Measurements from ENCODE around the gene NATD1. TPM values are rescaled to one million over a fixed set of nuclear protein-coding genes. Genes with fewer than 3 reads are reported as not detected.

The NATD1 gene
- total RNA-seq, 1 experiment from 2014 or later, result 3.1 TPM

DNA sequence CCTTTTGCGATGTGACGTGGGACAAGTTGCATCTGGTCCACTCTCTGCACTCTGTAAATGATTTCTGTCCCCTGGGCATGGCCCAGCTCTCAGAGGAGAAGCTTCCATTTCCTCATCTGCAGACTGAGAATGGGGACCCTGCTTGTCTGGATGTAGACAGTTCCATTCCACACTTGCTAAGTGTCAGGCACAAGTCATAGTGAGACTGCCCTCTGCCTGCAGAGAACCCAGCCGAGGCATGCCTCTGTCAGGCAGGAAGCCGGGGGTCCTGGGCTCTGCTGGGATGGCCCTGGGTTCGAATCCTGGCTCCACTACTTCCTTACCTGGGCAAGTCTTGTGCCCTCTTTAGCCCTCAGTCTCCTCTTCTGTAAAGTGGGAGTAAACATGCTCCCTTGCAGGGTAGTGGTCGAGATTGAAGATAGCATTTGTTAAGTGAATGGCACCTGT lies 35.4 kb upstream of the NATD1 start:
- Histone ChIP-seq H3K4me2 (ENCODE audit: low read length) (peak overlapping the region; percentile 99), H4K20me1 (ENCODE audit: insufficient read depth) (no peaks in the 10 kb centered on the region), H3K27ac (ENCODE audit: low read depth, low read length) (peak overlapping the region; percentile 99), H3K27me3 (ENCODE audit: insufficient read depth, low read length) (no peaks in the 10 kb centered on the region), H3K4me3 (replicated peaks in 1 of 2; ENCODE audit: low read depth in 1 of 2, low read length in 2 of 2) (peak overlapping the region; percentile 34 to 99), H3K4me1 (ENCODE audit: control insufficient read depth in 1 of 2, insufficient read depth in 2 of 2, low read length in 2 of 2) (peaks cover 44 to 56% of the 10 kb centered on the region in 2 experiments), H3K9me3 (ENCODE audit: control insufficient read depth in 1 of 2, insufficient read depth in 1 of 2, low read depth in 1 of 2, low read length in 2 of 2) (no peaks in the 10 kb centered on the region), H3K36me3 (ENCODE audit: control insufficient read depth in 1 of 2, insufficient read depth in 2 of 2, low read length in 2 of 2) (peaks cover 5 to 21% of the 10 kb centered on the region in 2 experiments; a peak in 3 of 4 replicates), H3K9ac (ENCODE audit: low read length) (peak overlapping the region; percentile 96), H2AFZ (ENCODE audit: low read depth, low read length, poor library complexity, severe bottlenecking) (no peak overlapping the region), H3K79me2 (ENCODE audit: insufficient read depth, low read length) (peaks cover 91% of the 10 kb centered on the region), H3K9me2 (ENCODE audit: insufficient read depth) (no peaks in the 10 kb centered on the region)
- ChIA-PET CTCF (interaction anchor here (1.1 to 1.3 kb wide), 2 partner anchors 9 to 224 kb away, joined by 3 to 4 read pairs; no protein-coding TSS in a partner anchor), POLR2A (interaction anchor here (2.6 kb wide), 1 partner anchor 12 kb away, joined by 15 read pairs; no protein-coding TSS in a partner anchor), RAD21 (ENCODE audit: low non-redundant PET in 1 of 2, low total read pairs in 2 of 2, uncharacterized antibody in 2 of 2, unreplicated experiment in 2 of 2) (no interaction called here)
- intact Hi-C loops (cut with micrococcal nuclease), result loop anchor here (10.0 kb wide), 1 partner anchor 166 kb away; no protein-coding TSS in a partner anchor
- TF ChIP-seq JUND (IDR thresholded peaks at IDR 0.05) (no peak), TCF7L2 (IDR thresholded peaks at IDR 0.05; ENCODE audit: borderline replicate concordance, extremely low read depth, insufficient read depth, insufficient read length) (no peak), ELF1 (IDR thresholded peaks at IDR 0.05; ENCODE audit: borderline replicate concordance, low read depth) (no peak), SRF (IDR thresholded peaks at IDR 0.05; ENCODE audit: low read depth) (no peak), SIN3A (IDR thresholded peaks at IDR 0.05; ENCODE audit: low read depth) (no peak), CEBPB (IDR thresholded peaks at IDR 0.05; ENCODE audit: low read depth) (no peak), CBX3 (IDR thresholded peaks at IDR 0.05; ENCODE audit: low read depth) (no peak), RAD21 (IDR thresholded peaks at IDR 0.05; ENCODE audit: low read depth) (no peak), FOSL1 (IDR thresholded peaks at IDR 0.05; ENCODE audit: low read depth) (no peak), EZH2phosphoT487 (IDR thresholded peaks at IDR 0.05; ENCODE audit: borderline replicate concordance) (no peak), ZFX (IDR thresholded peaks at IDR 0.05) (no peak), YY1 (IDR thresholded peaks at IDR 0.05; ENCODE audit: extremely low read depth, insufficient replicate concordance, low read depth, low read length) (no peak), POLR2AphosphoS5 (IDR thresholded peaks at IDR 0.05; ENCODE audit: low read depth, low read length) (no peak), SP1 (IDR thresholded peaks at IDR 0.05; ENCODE audit: low read depth) (no peak), ZNF274 (IDR thresholded peaks at IDR 0.05; ENCODE audit: low read depth, low read length) (no peak), EGR1 (IDR thresholded peaks at IDR 0.05; ENCODE audit: low read depth) (no peak)
- TF ChIP-seq, protein P1, sequence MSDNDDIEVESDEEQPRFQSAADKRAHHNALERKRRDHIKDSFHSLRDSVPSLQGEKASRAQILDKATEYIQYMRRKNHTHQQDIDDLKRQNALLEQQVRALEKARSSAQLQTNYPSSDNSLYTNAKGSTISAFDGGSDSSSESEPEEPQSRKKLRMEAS (IDR thresholded peaks at IDR 0.05), result no peak
- TF ChIP-seq, protein P2, sequence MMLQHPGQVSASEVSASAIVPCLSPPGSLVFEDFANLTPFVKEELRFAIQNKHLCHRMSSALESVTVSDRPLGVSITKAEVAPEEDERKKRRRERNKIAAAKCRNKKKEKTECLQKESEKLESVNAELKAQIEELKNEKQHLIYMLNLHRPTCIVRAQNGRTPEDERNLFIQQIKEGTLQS (IDR thresholded peaks at IDR 0.05), result no peak
- TF ChIP-seq, protein P3, sequence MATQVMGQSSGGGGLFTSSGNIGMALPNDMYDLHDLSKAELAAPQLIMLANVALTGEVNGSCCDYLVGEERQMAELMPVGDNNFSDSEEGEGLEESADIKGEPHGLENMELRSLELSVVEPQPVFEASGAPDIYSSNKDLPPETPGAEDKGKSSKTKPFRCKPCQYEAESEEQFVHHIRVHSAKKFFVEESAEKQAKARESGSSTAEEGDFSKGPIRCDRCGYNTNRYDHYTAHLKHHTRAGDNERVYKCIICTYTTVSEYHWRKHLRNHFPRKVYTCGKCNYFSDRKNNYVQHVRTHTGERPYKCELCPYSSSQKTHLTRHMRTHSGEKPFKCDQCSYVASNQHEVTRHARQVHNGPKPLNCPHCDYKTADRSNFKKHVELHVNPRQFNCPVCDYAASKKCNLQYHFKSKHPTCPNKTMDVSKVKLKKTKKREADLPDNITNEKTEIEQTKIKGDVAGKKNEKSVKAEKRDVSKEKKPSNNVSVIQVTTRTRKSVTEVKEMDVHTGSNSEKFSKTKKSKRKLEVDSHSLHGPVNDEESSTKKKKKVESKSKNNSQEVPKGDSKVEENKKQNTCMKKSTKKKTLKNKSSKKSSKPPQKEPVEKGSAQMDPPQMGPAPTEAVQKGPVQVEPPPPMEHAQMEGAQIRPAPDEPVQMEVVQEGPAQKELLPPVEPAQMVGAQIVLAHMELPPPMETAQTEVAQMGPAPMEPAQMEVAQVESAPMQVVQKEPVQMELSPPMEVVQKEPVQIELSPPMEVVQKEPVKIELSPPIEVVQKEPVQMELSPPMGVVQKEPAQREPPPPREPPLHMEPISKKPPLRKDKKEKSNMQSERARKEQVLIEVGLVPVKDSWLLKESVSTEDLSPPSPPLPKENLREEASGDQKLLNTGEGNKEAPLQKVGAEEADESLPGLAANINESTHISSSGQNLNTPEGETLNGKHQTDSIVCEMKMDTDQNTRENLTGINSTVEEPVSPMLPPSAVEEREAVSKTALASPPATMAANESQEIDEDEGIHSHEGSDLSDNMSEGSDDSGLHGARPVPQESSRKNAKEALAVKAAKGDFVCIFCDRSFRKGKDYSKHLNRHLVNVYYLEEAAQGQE (IDR thresholded peaks at IDR 0.05; ENCODE audit: low read depth), result no peak
- TF ChIP-seq, protein P4, sequence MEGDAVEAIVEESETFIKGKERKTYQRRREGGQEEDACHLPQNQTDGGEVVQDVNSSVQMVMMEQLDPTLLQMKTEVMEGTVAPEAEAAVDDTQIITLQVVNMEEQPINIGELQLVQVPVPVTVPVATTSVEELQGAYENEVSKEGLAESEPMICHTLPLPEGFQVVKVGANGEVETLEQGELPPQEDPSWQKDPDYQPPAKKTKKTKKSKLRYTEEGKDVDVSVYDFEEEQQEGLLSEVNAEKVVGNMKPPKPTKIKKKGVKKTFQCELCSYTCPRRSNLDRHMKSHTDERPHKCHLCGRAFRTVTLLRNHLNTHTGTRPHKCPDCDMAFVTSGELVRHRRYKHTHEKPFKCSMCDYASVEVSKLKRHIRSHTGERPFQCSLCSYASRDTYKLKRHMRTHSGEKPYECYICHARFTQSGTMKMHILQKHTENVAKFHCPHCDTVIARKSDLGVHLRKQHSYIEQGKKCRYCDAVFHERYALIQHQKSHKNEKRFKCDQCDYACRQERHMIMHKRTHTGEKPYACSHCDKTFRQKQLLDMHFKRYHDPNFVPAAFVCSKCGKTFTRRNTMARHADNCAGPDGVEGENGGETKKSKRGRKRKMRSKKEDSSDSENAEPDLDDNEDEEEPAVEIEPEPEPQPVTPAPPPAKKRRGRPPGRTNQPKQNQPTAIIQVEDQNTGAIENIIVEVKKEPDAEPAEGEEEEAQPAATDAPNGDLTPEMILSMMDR (IDR thresholded peaks at IDR 0.05 in 2 of 3, conservative IDR thresholded peaks at IDR 0.05 in 1 of 3; ENCODE audit: borderline replicate concordance in 1 of 3, insufficient read depth in 1 of 3, low read depth in 2 of 3, low read length in 2 of 3), result no peak
- DNase-seq (ENCODE audit: low read depth, low spot score), result no peak
- no TSS peak for BruUV-seq (replicated peaks)
- ATAC-seq, result no peak
